IPS DF 6.9 (cell line): Measurements from ENCODE around the gene EFHC2.

ENCODE experiments used
- DNase-seq: peaks from one replicate; pipeline ENCODE4 v3.0.0-alpha.2; 2013; ENCODE audit warnings: low read depth, low spot score
- H3K27ac ChIP-seq: one replicate; pipeline ENCODE4 v1.5.1; 2013; ENCODE audit warnings: low read length, control low read depth
- H3K27me3 ChIP-seq: 2 replicates; pipeline ENCODE4 v1.6.1; 2013; ENCODE audit warnings: mild to moderate bottlenecking, low read length; ENCODE audit not compliant: control insufficient read depth, insufficient read depth
- H3K36me3 ChIP-seq: 2 replicates; pipeline ENCODE4 v1.6.1; 2013; ENCODE audit warnings: low read length; ENCODE audit not compliant: control insufficient read depth, insufficient read depth
- H3K4me1 ChIP-seq: 2 replicates; pipeline ENCODE4 v1.6.1; 2013; ENCODE audit warnings: low read length; ENCODE audit not compliant: control insufficient read depth, insufficient read depth
- H3K4me3 ChIP-seq: 2 replicates; pipeline ENCODE4 v1.5.1; 2013; ENCODE audit warnings: mild to moderate bottlenecking, low read length
- H3K9me3 ChIP-seq: 2 replicates; pipeline ENCODE4 v1.6.1; 2013; ENCODE audit warnings: low read length, inconsistent platforms; ENCODE audit not compliant: control insufficient read depth, insufficient read depth
- WGBS: extraction: QIAGEN DNeasy Blood & Tissue Kit; methylation state at CpG from one replicate; pipeline ENCODE4 v1.1.7; 2013; ENCODE audit warnings: mixed read lengths, missing lambda C conversion rate; ENCODE audit not compliant: insufficient read length, insufficient coverage; 5-methylcytosine and 5-hydroxymethylcytosine counted together

The EFHC2 gene

GRCh38 chrX:44162964-44163475 is 180.5 kb downstream of the EFHC2 start:
- Histone ChIP-seq H3K27me3 (no peaks in the 10 kb centered on the region), H3K4me1 (no peaks in the 10 kb centered on the region), H3K27ac (no peak overlapping the region), H3K4me3 (no peak overlapping the region), H3K36me3 (no peaks in the 10 kb centered on the region), H3K9me3 (no peaks in the 10 kb centered on the region)
- DNase-seq: no peak

- WGBS: no CpG with 5 or more reads among the region's 2 CpGs
- no peaks in the 10 kb centered on the region for H3K36me3 ChIP-seq
- H3K27me3 ChIP-seq: no peaks in the 10 kb centered on the region
- no peak for DNase-seq
- H3K27ac ChIP-seq: no peak overlapping the region
- H3K9me3 ChIP-seq: no peaks in the 10 kb centered on the region
- H3K4me3 ChIP-seq: no peak overlapping the region
- H3K4me1 ChIP-seq: no peaks in the 10 kb centered on the region
These were observed 185.6 kb downstream of the EFHC2 start for GRCh38 chrX:44157858-44158257.

- Histone ChIP-seq H3K27me3 (no peaks in the 10 kb centered on the region), H3K4me1 (no peaks in the 10 kb centered on the region), H3K27ac (no peak overlapping the region), H3K36me3 (no peaks in the 10 kb centered on the region), H3K9me3 (no peaks in the 10 kb centered on the region), H3K4me3 (no peak overlapping the region)
- no peak for DNase-seq
These were observed 186.2 kb downstream of the EFHC2 start for GRCh38 chrX:44157283-44157682.

DNA sequence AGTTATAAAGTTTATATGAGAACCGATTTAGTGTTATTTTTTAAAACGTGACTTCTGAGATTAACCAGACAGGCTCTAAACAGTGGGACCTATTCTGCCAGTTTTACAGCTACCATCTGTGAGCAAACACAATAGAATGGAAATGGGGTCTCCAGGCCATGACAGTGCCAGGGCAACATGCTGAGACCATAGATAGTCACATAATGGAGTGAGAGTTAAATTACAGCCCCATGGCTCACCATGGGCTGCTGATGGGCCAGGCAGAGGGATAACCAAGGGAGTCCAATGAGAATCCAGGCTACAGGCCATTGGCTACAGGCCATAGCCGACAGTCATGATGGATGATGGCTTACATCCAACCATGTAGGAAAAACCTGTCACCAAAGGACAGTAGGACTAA is 186.7 kb downstream of the EFHC2 start:
- H3K4me3 ChIP-seq: no peak overlapping the region
- H3K4me1 ChIP-seq: no peaks in the 10 kb centered on the region
- no peak overlapping the region for H3K27ac ChIP-seq
- WGBS: no CpG with 5 or more reads among the region's 3 CpGs
- DNase-seq: no peak
- H3K27me3 ChIP-seq: no peaks in the 10 kb centered on the region
- no peaks in the 10 kb centered on the region for H3K9me3 ChIP-seq
- no peaks in the 10 kb centered on the region for H3K36me3 ChIP-seq

GRCh38 chrX:44155126-44155525 is 188.3 kb downstream of the EFHC2 start:
- no peaks in the 10 kb centered on the region for H3K27me3 ChIP-seq
- no peaks in the 10 kb centered on the region for H3K36me3 ChIP-seq
- WGBS: no CpG with 5 or more reads among the region's 4 CpGs
- no peak overlapping the region for H3K4me3 ChIP-seq
- no peaks in the 10 kb centered on the region for H3K4me1 ChIP-seq
- H3K27ac ChIP-seq: no peak overlapping the region
- no peaks in the 10 kb centered on the region for H3K9me3 ChIP-seq
- DNase-seq: no peak

DNA sequence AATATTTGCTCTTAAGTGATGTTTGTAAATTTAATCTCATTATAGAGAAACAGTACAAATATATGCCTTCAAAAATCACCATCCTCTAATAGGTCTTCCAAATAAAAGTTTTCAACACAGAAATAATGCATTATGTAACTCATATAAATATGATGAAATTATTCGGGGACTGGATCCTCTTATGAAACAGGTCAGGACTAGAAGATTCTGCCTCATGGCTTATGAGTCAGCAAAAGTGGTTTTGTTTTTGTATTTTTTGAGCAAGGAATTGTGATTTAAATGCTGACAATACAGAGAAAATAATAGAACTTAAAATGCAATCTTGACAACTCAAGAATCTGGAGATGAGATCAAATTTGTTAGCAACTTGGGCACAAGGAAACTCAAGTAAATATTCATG is 190.6 kb downstream of the EFHC2 start:
- WGBS: no CpG with 5 or more reads among the region's 1 CpG
- DNase-seq: no peak

GRCh38 chrX:44147130-44147529 is 196.3 kb downstream of the EFHC2 start:
- Histone ChIP-seq H3K27ac (no peak overlapping the region), H3K27me3 (no peaks in the 10 kb centered on the region), H3K9me3 (no peaks in the 10 kb centered on the region), H3K4me1 (no peaks in the 10 kb centered on the region), H3K36me3 (no peaks in the 10 kb centered on the region), H3K4me3 (no peak overlapping the region)
- DNase-seq: no peak
- no CpG with 5 or more reads among the region's 3 CpGs for WGBS

More for the DNA sequence above, 190.6 kb downstream of the EFHC2 start:
- H3K27ac ChIP-seq: no peak overlapping the region
- H3K36me3 ChIP-seq: no peaks in the 10 kb centered on the region
- H3K4me1 ChIP-seq: no peaks in the 10 kb centered on the region
- no peak overlapping the region for H3K4me3 ChIP-seq
- H3K9me3 ChIP-seq: no peaks in the 10 kb centered on the region
- no peaks in the 10 kb centered on the region for H3K27me3 ChIP-seq

DNA sequence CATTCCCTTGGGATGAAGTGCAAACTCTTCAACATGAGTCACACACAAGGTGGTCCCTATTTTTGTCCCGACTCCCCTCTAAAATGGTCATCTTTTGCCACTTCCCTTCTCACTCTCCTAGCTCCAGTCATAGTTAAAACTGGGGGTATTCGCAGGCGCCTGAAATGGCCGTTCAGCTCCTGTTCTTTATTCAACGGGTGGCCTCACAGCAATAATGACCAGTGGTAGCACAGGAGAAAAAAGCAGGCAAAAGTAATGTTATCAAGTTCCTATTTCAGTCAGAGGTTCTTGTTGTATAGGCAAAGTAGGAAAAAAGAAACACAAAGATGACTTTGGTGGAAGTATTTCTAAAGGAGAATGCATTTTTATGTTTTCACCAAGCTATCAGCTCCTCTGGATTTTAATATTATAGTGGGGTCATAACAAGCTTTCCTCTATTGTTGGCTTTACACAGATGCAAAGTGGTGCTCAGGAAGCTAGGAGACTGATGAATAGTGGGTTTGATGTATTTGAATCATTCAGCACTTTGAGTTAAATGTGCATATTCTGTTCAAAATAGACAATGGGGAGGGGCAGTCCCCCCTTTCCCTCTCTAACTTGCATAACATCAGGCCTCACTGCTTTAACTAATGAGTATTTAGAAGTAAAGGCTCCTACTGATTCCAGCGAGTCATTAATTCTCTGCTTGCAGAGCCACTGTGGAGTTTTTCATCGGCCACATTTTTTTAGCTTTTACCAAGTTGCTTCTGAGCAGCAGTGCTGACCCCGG is 199.1 kb downstream of the EFHC2 start:
- no peaks in the 10 kb centered on the region for H3K9me3 ChIP-seq
- no peaks in the 10 kb centered on the region for H3K4me1 ChIP-seq
- no peak for DNase-seq
- no peak overlapping the region for H3K27ac ChIP-seq
- H3K36me3 ChIP-seq: no peaks in the 10 kb centered on the region
- H3K27me3 ChIP-seq: no peaks in the 10 kb centered on the region
- WGBS: no CpG with 5 or more reads among the region's 8 CpGs
- no peak overlapping the region for H3K4me3 ChIP-seq

- H3K36me3 ChIP-seq: no peaks in the 10 kb centered on the region
- DNase-seq: no peak
- H3K27me3 ChIP-seq: no peaks in the 10 kb centered on the region
- no peak overlapping the region for H3K27ac ChIP-seq
- WGBS: no CpG with 5 or more reads among the region's 3 CpGs
- H3K4me3 ChIP-seq: no peak overlapping the region
- H3K4me1 ChIP-seq: no peaks in the 10 kb centered on the region
- no peaks in the 10 kb centered on the region for H3K9me3 ChIP-seq
These were observed 200.3 kb downstream of the EFHC2 start for GRCh38 chrX:44143061-44143602.

GRCh38 chrX:44130189-44130588 is 213.3 kb downstream of the EFHC2 start:
- no peak overlapping the region for H3K4me3 ChIP-seq
- H3K4me1 ChIP-seq: no peaks in the 10 kb centered on the region
- no peak overlapping the region for H3K27ac ChIP-seq
- WGBS: no CpG with 5 or more reads among the region's 2 CpGs
- no peaks in the 10 kb centered on the region for H3K36me3 ChIP-seq
- DNase-seq: no peak
- no peaks in the 10 kb centered on the region for H3K27me3 ChIP-seq
- no peaks in the 10 kb centered on the region for H3K9me3 ChIP-seq

- H3K4me3 ChIP-seq: no peak overlapping the region
- no peaks in the 10 kb centered on the region for H3K4me1 ChIP-seq
- no peaks in the 10 kb centered on the region for H3K36me3 ChIP-seq
- H3K27ac ChIP-seq: no peak overlapping the region
- no peaks in the 10 kb centered on the region for H3K9me3 ChIP-seq
- no peak for DNase-seq
- WGBS: no CpG with 5 or more reads among the region's 2 CpGs
- H3K27me3 ChIP-seq: no peaks in the 10 kb centered on the region
These were observed 230.1 kb downstream of the EFHC2 start for GRCh38 chrX:44113337-44113736.
